Measurements from ENCODE around the gene KLHL29. TPM values are rescaled to one million over a fixed set of nuclear protein-coding genes. Genes with fewer than 3 reads are reported as not detected.

KLHL29 gene
- total and polyA plus RNA-seq, 2 of the 13 experiments (the other 11 are each of a cell fraction or from before 2014, with no cell fraction given) = 0.01 TPM; not detected in 1

DNA sequence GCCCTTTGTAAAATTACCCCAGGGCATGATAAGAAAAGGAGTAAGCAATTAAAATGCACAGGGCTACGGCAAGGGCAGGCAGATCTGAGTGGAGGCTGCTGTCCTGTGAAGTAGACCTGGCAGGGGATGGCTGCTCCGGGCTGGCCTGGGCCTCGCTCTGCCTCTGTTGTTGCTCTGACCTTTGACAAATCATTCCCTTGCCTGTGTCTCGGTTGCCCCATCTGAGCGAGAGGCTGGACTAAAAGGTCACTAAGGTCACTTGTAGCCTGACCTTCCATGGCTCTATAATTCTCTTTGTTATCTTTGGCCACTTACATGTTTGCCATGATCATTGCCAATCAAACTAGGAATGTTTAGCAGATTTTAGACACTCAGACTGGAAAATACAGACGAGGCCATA is 118.1 kb downstream of the KLHL29 start (continued):
- TF ChIP-seq ZNF75D (CRISPR knock-in tag; IDR thresholded peaks at IDR 0.05; ENCODE audit: borderline replicate concordance) (no peak), ZBTB20 (CRISPR knock-in tag; IDR thresholded peaks at IDR 0.05; ENCODE audit: borderline replicate concordance, low read depth) (no peak), NFKB2 (CRISPR knock-in tag; IDR thresholded peaks at IDR 0.05; ENCODE audit: borderline replicate concordance) (no peak), SP1 (IDR thresholded peaks at IDR 0.05) (no peak), SP1 (CRISPR knock-in tag; IDR thresholded peaks at IDR 0.05) (no peak), SYNCRIP (IDR thresholded peaks at IDR 0.05; ENCODE audit: insufficient read depth, low read depth, low read length) (no peak), TBL1XR1 (IDR thresholded peaks at IDR 0.05; ENCODE audit: borderline replicate concordance, low read length, partially characterized antibody) (no peak), ZFP36L2 (CRISPR knock-in tag; IDR thresholded peaks at IDR 0.05) (no peak), ZNF383 (CRISPR knock-in tag; IDR thresholded peaks at IDR 0.05; ENCODE audit: borderline replicate concordance) (no peak), ZNF460 (CRISPR knock-in tag; IDR thresholded peaks at IDR 0.05; ENCODE audit: borderline replicate concordance) (no peak), ZNF136 (CRISPR knock-in tag; IDR thresholded peaks at IDR 0.05; ENCODE audit: low read depth) (no peak), BHLHE40 (IDR thresholded peaks at IDR 0.05; ENCODE audit: low read length) (no peak), ZNF549 (CRISPR knock-in tag; IDR thresholded peaks at IDR 0.05) (no peak), MXI1 (IDR thresholded peaks at IDR 0.05; ENCODE audit: borderline replicate concordance, low read depth, low read length) (no peak), RXRA (CRISPR knock-in tag; IDR thresholded peaks at IDR 0.05) (0 out of 2 replicates have a peak, but pooled peaks have one; percentile 8), ZNF317 (CRISPR knock-in tag; IDR thresholded peaks at IDR 0.05) (no peak), ZNF205 (CRISPR knock-in tag; IDR thresholded peaks at IDR 0.05) (0 out of 2 replicates have a peak, but pooled peaks have one; percentile 30), NR2F6 (IDR thresholded peaks at IDR 0.05) (peak; percentile 71), NR2F6 (CRISPR knock-in tag; IDR thresholded peaks at IDR 0.05) (peak; percentile 55; the same call in 1 of the 2 replicates), ZNF761 (CRISPR knock-in tag; conservative IDR thresholded peaks at IDR 0.05) (no peak), EHMT2 (IDR thresholded peaks at IDR 0.05; ENCODE audit: borderline replicate concordance, low read depth, low read length) (no peak), SMARCE1 (IDR thresholded peaks at IDR 0.05; ENCODE audit: borderline replicate concordance) (no peak), NR2C2 (CRISPR knock-in tag; IDR thresholded peaks at IDR 0.05; ENCODE audit: borderline replicate concordance) (0 out of 2 replicates have a peak, but pooled peaks have one; percentile 30), FIP1L1 (IDR thresholded peaks at IDR 0.05; ENCODE audit: borderline replicate concordance, insufficient read depth, low read depth, low read length) (no peak)
- TF ChIP-seq, protein P1, sequence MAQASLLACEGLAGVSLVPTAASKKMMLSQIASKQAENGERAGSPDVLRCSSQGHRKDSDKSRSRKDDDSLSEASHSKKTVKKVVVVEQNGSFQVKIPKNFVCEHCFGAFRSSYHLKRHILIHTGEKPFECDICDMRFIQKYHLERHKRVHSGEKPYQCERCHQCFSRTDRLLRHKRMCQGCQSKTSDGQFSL (CRISPR knock-in tag; IDR thresholded peaks at IDR 0.05) = no peak
- TF ChIP-seq, protein P2, sequence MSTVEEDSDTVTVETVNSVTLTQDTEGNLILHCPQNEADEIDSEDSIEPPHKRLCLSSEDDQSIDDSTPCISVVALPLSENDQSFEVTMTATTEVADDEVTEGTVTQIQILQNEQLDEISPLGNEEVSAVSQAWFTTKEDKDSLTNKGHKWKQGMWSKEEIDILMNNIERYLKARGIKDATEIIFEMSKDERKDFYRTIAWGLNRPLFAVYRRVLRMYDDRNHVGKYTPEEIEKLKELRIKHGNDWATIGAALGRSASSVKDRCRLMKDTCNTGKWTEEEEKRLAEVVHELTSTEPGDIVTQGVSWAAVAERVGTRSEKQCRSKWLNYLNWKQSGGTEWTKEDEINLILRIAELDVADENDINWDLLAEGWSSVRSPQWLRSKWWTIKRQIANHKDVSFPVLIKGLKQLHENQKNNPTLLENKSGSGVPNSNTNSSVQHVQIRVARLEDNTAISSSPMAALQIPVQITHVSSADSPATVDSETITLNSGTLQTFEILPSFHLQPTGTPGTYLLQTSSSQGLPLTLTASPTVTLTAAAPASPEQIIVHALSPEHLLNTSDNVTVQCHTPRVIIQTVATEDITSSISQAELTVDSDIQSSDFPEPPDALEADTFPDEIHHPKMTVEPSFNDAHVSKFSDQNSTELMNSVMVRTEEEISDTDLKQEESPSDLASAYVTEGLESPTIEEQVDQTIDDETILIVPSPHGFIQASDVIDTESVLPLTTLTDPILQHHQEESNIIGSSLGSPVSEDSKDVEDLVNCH (CRISPR knock-in tag; IDR thresholded peaks at IDR 0.05) = no peak
- TF ChIP-seq, protein P3, sequence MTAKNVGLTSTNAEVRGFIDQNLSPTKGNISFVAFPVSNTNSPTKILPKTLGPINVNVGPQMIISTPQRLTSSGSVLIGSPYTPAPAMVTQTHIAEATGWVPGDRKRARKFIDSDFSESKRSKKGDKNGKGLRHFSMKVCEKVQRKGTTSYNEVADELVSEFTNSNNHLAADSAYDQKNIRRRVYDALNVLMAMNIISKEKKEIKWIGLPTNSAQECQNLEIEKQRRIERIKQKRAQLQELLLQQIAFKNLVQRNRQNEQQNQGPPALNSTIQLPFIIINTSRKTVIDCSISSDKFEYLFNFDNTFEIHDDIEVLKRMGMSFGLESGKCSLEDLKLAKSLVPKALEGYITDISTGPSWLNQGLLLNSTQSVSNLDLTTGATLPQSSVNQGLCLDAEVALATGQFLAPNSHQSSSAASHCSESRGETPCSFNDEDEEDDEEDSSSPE (CRISPR knock-in tag; IDR thresholded peaks at IDR 0.05) = no peak

Measured in HepG2 (cell line).